ENCODE measurements around the gene SHLD2.
"Not testable (repeated sequence)": the region's sequence is repeated elsewhere in the genome, so short reads cannot be mapped to it uniquely, and the experiment has no call there.

Gene SHLD2

GRCh38 chr10:87094373-87095235 lies at the start of gene SHLD2, which contains the start of gene GLUD1:
Gene SHLD2 (plus strand): TSS chr10:87095206. CDS start chr10:87151355, 56,149 bp downstream.
Gene GLUD1 (minus strand): TSS chr10:87094843. CDS start chr10:87094769, 74 bp downstream.
- H3K36me3 Mint-ChIP-seq: peaks cover 82% of the 10 kb centered on the region
- DNase-seq (ENCODE audit: low spot score in 2 of 2) (peak; percentile 77 to 95), ATAC-seq (peak; percentile 82)
- H3K4me3 Mint-ChIP-seq: peak within 1 kb of the TSS; percentile 91
- H3K9me3 Mint-ChIP-seq: no peaks in the 10 kb centered on the region
- H3K4me1 Mint-ChIP-seq: peaks cover 33% of the 10 kb centered on the region
- H3K27ac Mint-ChIP-seq: peak within 1 kb of the TSS; percentile 95

- Mint-ChIP-seq H3K9me3 (no peaks in the 10 kb centered on the region), H3K36me3 (peaks cover 21% of the 10 kb centered on the region), H3K4me1 (no peaks in the 10 kb centered on the region), H3K27ac (no peak overlapping the region), H3K4me3 (no peak overlapping the region)
- DNase-seq (ENCODE audit: low spot score in 2 of 2) (no peak), ATAC-seq (no peak)
Measured at GRCh38 chr10:87045434-87045938, 49.5 kb upstream of the SHLD2 start.

- no peak for DNase-seq (ENCODE audit: low spot score in 2 of 2)
- H3K27ac Mint-ChIP-seq: no peak overlapping the region
- no peaks in the 10 kb centered on the region for H3K36me3 Mint-ChIP-seq
Measured at GRCh38 chr10:87053111-87053510, 41.9 kb upstream of the SHLD2 start.

GRCh38 chr10:87053577-87054181 lies 41.3 kb upstream of the SHLD2 start:
- no peaks in the 10 kb centered on the region for H3K4me1 Mint-ChIP-seq
- no peaks in the 10 kb centered on the region for H3K9me3 Mint-ChIP-seq
- no peak overlapping the region for H3K27ac Mint-ChIP-seq
- ATAC-seq (no peak), DNase-seq (ENCODE audit: low spot score in 2 of 2) (no peak)
- no peak overlapping the region for H3K4me3 Mint-ChIP-seq
- no peaks in the 10 kb centered on the region for H3K36me3 Mint-ChIP-seq

More at GRCh38 chr10:87053111-87053510, 41.9 kb upstream of the SHLD2 start:
- Mint-ChIP-seq H3K4me3 (no peak overlapping the region), H3K4me1 (no peaks in the 10 kb centered on the region), H3K9me3 (no peaks in the 10 kb centered on the region)
- no peak for ATAC-seq

GRCh38 chr10:87054373-87055295 lies 40.4 kb upstream of the SHLD2 start:
- Mint-ChIP-seq H3K36me3 (no peaks in the 10 kb centered on the region), H3K4me3 (no peak overlapping the region), H3K4me1 (no peaks in the 10 kb centered on the region), H3K9me3 (no peaks in the 10 kb centered on the region), H3K27ac (no peak overlapping the region)
- peak in 1 of 2 donors; percentile 54 for DNase-seq (ENCODE audit: low spot score in 2 of 2)
- peak; percentile 89 for ATAC-seq

- H3K4me1 Mint-ChIP-seq: no peaks in the 10 kb centered on the region
- H3K9me3 Mint-ChIP-seq: no peaks in the 10 kb centered on the region
- H3K27ac Mint-ChIP-seq: no peak overlapping the region
- no peaks in the 10 kb centered on the region for H3K36me3 Mint-ChIP-seq
- ATAC-seq: no peak
- DNase-seq (ENCODE audit: low spot score in 2 of 2): no peak
- H3K4me3 Mint-ChIP-seq: no peak overlapping the region
Measured at GRCh38 chr10:87058171-87058570, 36.8 kb upstream of the SHLD2 start.

GRCh38 chr10:87059401-87059800 lies 35.6 kb upstream of the SHLD2 start:
- H3K36me3 Mint-ChIP-seq: no peaks in the 10 kb centered on the region
- no peak for ATAC-seq
- no peak overlapping the region for H3K4me3 Mint-ChIP-seq

GRCh38 chr10:87060280-87060928 lies 34.6 kb upstream of the SHLD2 start:
- Mint-ChIP-seq H3K4me3 (no peak overlapping the region), H3K9me3 (no peaks in the 10 kb centered on the region), H3K4me1 (no peaks in the 10 kb centered on the region), H3K27ac (no peak overlapping the region), H3K36me3 (no peaks in the 10 kb centered on the region)
- DNase-seq (ENCODE audit: low spot score in 2 of 2): no peak
- no peak for ATAC-seq

More at GRCh38 chr10:87059401-87059800, 35.6 kb upstream of the SHLD2 start:
- Mint-ChIP-seq H3K4me1 (no peaks in the 10 kb centered on the region), H3K9me3 (no peaks in the 10 kb centered on the region), H3K27ac (no peak overlapping the region)
- no peak for DNase-seq (ENCODE audit: low spot score in 2 of 2)

GRCh38 chr10:87064651-87065050 lies 30.4 kb upstream of the SHLD2 start:
- H3K27ac Mint-ChIP-seq: no peak overlapping the region

GRCh38 chr10:87066178-87066577 lies 28.8 kb upstream of the SHLD2 start:
- Mint-ChIP-seq H3K27ac (peak overlapping the region; percentile 59), H3K9me3 (no peaks in the 10 kb centered on the region), H3K4me1 (peaks cover 6% of the 10 kb centered on the region), H3K4me3 (no peak overlapping the region), H3K36me3 (no peaks in the 10 kb centered on the region)
- ATAC-seq (no peak), DNase-seq (ENCODE audit: low spot score in 2 of 2) (no peak)

More at GRCh38 chr10:87064651-87065050, 30.4 kb upstream of the SHLD2 start:
- H3K4me1 Mint-ChIP-seq: peaks cover 6% of the 10 kb centered on the region
- no peak for DNase-seq (ENCODE audit: low spot score in 2 of 2)
- H3K4me3 Mint-ChIP-seq: no peak overlapping the region
- ATAC-seq: no peak
- no peaks in the 10 kb centered on the region for H3K9me3 Mint-ChIP-seq
- no peaks in the 10 kb centered on the region for H3K36me3 Mint-ChIP-seq

- Mint-ChIP-seq H3K36me3 (no peaks in the 10 kb centered on the region), H3K9me3 (no peaks in the 10 kb centered on the region), H3K4me3 (no peak overlapping the region), H3K27ac (peak overlapping the region; percentile 59), H3K4me1 (peaks cover 6% of the 10 kb centered on the region)
- DNase-seq (ENCODE audit: low spot score in 2 of 2) (no peak), ATAC-seq (no peak)
Measured at GRCh38 chr10:87066865-87067264, 28.1 kb upstream of the SHLD2 start.

- DNase-seq (ENCODE audit: low spot score in 2 of 2) (no peak), ATAC-seq (no peak)
- Mint-ChIP-seq H3K9me3 (no peaks in the 10 kb centered on the region), H3K4me3 (no peak overlapping the region), H3K4me1 (peaks cover 6% of the 10 kb centered on the region), H3K36me3 (no peaks in the 10 kb centered on the region), H3K27ac (no peak overlapping the region)
Measured at GRCh38 chr10:87068281-87068680, 26.7 kb upstream of the SHLD2 start.

- ATAC-seq (no peak), DNase-seq (ENCODE audit: low spot score in 2 of 2) (no peak)
- H3K36me3 Mint-ChIP-seq: peaks cover 7% of the 10 kb centered on the region
- no peak overlapping the region for H3K4me3 Mint-ChIP-seq
- H3K9me3 Mint-ChIP-seq: no peaks in the 10 kb centered on the region
- no peak overlapping the region for H3K27ac Mint-ChIP-seq
- H3K4me1 Mint-ChIP-seq: no peaks in the 10 kb centered on the region
Measured at GRCh38 chr10:87072449-87072848, 22.6 kb upstream of the SHLD2 start.

- H3K4me3 Mint-ChIP-seq; H3K4me1 Mint-ChIP-seq; DNase-seq (ENCODE audit: low spot score in 2 of 2); H3K9me3 Mint-ChIP-seq; ATAC-seq: not testable (repeated sequence)
- peak overlapping the region; percentile 34 for H3K27ac Mint-ChIP-seq
- H3K36me3 Mint-ChIP-seq: peaks cover 26% of the 10 kb centered on the region
Measured at GRCh38 chr10:87076421-87076820, 18.6 kb upstream of the SHLD2 start.
